ENCODE data around the gene NLRX1.

- TF ChIP-seq, protein P1, sequence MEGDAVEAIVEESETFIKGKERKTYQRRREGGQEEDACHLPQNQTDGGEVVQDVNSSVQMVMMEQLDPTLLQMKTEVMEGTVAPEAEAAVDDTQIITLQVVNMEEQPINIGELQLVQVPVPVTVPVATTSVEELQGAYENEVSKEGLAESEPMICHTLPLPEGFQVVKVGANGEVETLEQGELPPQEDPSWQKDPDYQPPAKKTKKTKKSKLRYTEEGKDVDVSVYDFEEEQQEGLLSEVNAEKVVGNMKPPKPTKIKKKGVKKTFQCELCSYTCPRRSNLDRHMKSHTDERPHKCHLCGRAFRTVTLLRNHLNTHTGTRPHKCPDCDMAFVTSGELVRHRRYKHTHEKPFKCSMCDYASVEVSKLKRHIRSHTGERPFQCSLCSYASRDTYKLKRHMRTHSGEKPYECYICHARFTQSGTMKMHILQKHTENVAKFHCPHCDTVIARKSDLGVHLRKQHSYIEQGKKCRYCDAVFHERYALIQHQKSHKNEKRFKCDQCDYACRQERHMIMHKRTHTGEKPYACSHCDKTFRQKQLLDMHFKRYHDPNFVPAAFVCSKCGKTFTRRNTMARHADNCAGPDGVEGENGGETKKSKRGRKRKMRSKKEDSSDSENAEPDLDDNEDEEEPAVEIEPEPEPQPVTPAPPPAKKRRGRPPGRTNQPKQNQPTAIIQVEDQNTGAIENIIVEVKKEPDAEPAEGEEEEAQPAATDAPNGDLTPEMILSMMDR (IDR thresholded peaks at IDR 0.05), result no peak
- no peak for TF ChIP-seq ZFX (IDR thresholded peaks at IDR 0.05; ENCODE audit: borderline replicate concordance)
Measured at GRCh38 chr11:119205080-119205479, 36.6 kb downstream of the NLRX1 start.
